SK-N-SH (cell line): ENCODE results near the gene GALNT17. TPM values are rescaled to one million over a fixed set of nuclear protein-coding genes. Genes with fewer than 3 reads are reported as not detected.

ENCODE experiments used
- CTCF ChIA-PET: fragments of 300-600, 350-600 bp; formaldehyde crosslinking; extraction: SDS; loops from one replicate; lab custom pipeline; 2021; lab: Yijun Ruan, JAX
- POLR2A ChIA-PET: fragments of 350-600 bp; sonication (Branson Sonifier 250); formaldehyde crosslinking; extraction: SDS; loops from one replicate; lab custom pipeline; 2020; ENCODE audit warnings: antibody characterized with exemption, inconsistent platforms; lab: Yijun Ruan, JAX
- DNase-seq: peaks from one replicate; pipeline ENCODE4 v3.0.0; 2012
- H2AFZ ChIP-seq: fragments of 200-600 bp; sonication (generic); 2 replicates; pipeline ENCODE4 v1.8.1; 2016; ENCODE audit warnings: antibody characterized with exemption, mild to moderate bottlenecking, low read depth
- H3F3A ChIP-seq: fragments of 200-600 bp; sonication (generic); replicated peaks from 2 replicates; pipeline ENCODE3; 2016; ENCODE audit warnings: antibody characterized with exemption, mild to moderate bottlenecking; ENCODE audit not compliant: insufficient read depth
- H3K27ac ChIP-seq, 2 experiments: fragments of 200-500 bp in 1 of 2; fragments of 200-600 bp in 1 of 2; sonication (Bioruptor generic) in 1 of 2; sonication (generic), shearing (Covaris generic) in 1 of 2; 2 replicates each; pipeline versions ENCODE4 v1.5.1 to v1.6.1; 2014 to 2016; ENCODE audit warnings: low read depth in 2 of 2, inconsistent platforms in 1 of 2, low read length in 1 of 2, mild to moderate bottlenecking in 1 of 2, mixed read lengths in 1 of 2
- H3K27me3 ChIP-seq: fragments of 200-600 bp; sonication (generic), shearing (Covaris generic); 2 replicates; pipeline ENCODE4 v1.6.1; 2016; ENCODE audit warnings: mixed run types; ENCODE audit not compliant: insufficient read depth
- H3K36me3 ChIP-seq, 2 experiments: fragments of 200-500 bp in 1 of 2; fragments of 200-600 bp in 1 of 2; sonication (Bioruptor generic) in 1 of 2; sonication (generic) in 1 of 2; replicated peaks in 1 of 2; 2 replicates each; pipeline versions ENCODE3 to v1.5.1; 2014 to 2016; ENCODE audit warnings: low read length in 1 of 2, mild to moderate bottlenecking in 1 of 2; ENCODE audit not compliant: insufficient read depth in 2 of 2, control insufficient read depth in 1 of 2
- H3K4me1 ChIP-seq, 2 experiments: fragments of 200-500 bp in 1 of 2; fragments of 200-600 bp in 1 of 2; sonication (Bioruptor generic) in 1 of 2; sonication (generic), shearing (Covaris generic) in 1 of 2; 2 replicates each; pipeline versions ENCODE4 v1.5.1 to v1.6.1; 2014 to 2016; ENCODE audit warnings: low read depth in 1 of 2, low read length in 1 of 2, mixed run types in 1 of 2; ENCODE audit not compliant: insufficient read depth in 2 of 2, control insufficient read depth in 1 of 2
- H3K4me2 ChIP-seq: fragments of 200-600 bp; sonication (generic), shearing (Covaris generic); 2 replicates; pipeline ENCODE4 v1.6.1; 2017; ENCODE audit warnings: mixed run types
- H3K4me3 ChIP-seq, 2 experiments: fragments of 200-500 bp in 1 of 2; fragments of 200-600 bp in 1 of 2; sonication (Bioruptor generic) in 1 of 2; sonication (generic), shearing (Covaris generic) in 1 of 2; 2 replicates each; pipeline versions ENCODE4 v1.5.1 to v1.8.1; 2014 to 2016; ENCODE audit warnings: low read depth in 2 of 2, inconsistent platforms in 1 of 2, low read length in 1 of 2, mild to moderate bottlenecking in 1 of 2, mixed read lengths in 1 of 2, moderate library complexity in 1 of 2
- H3K79me2 ChIP-seq: fragments of 200-600 bp; sonication (generic); 2 replicates; pipeline ENCODE4 v1.8.1; 2017; ENCODE audit warnings: mild to moderate bottlenecking; ENCODE audit not compliant: insufficient read depth
- H3K9ac ChIP-seq: fragments of 200-600 bp; sonication (generic); 2 replicates; pipeline ENCODE4 v1.6.1; 2017; ENCODE audit warnings: mixed run types
- H3K9me2 ChIP-seq: fragments of 200-600 bp; sonication (generic); 2 replicates; pipeline ENCODE4 v1.6.1; 2017; ENCODE audit warnings: mixed run types
- H3K9me3 ChIP-seq: fragments of 200-600 bp; sonication (generic); 2 replicates; pipeline ENCODE4 v1.6.1; 2017; ENCODE audit warnings: mixed run types, mild to moderate bottlenecking, moderate library complexity
- H4K20me1 ChIP-seq: fragments of 200-600 bp; sonication (generic); 2 replicates; pipeline ENCODE4 v1.6.1; 2017; ENCODE audit warnings: mild to moderate bottlenecking, mixed run types; ENCODE audit not compliant: insufficient read depth
- CHD2 ChIP-seq: fragments of 150-350 bp; IDR thresholded peaks from 2 replicates; pipeline ENCODE4 v1.6.1; 2018; ENCODE audit warnings: low read length; ENCODE audit not compliant: partially characterized antibody
- CTCF ChIP-seq: fragments of 200-600 bp; sonication (generic); IDR thresholded peaks from 2 replicates; pipeline ENCODE4 v1.6.1; 2017; ENCODE audit warnings: antibody characterized with exemption, mild to moderate bottlenecking, moderate library complexity
- EZH2phosphoT487 ChIP-seq: fragments of 200-600 bp; sonication (generic); IDR thresholded peaks from 2 replicates; pipeline ENCODE4 v1.6.1; 2017; ENCODE audit warnings: low read depth, mixed run types, mild to moderate bottlenecking, antibody characterized with exemption, moderate library complexity, borderline replicate concordance
- FOSL2 ChIP-seq: IDR thresholded peaks from 2 replicates; pipeline ENCODE4 v1.4.0; 2012; ENCODE audit warnings: low read depth, mild to moderate bottlenecking, moderate library complexity, borderline replicate concordance
- FOXJ3 ChIP-seq: sonication (generic); formaldehyde crosslinking; IDR thresholded peaks from 2 replicates; pipeline ENCODE4 v1.5.1; 2020; ENCODE audit warnings: mild to moderate bottlenecking, missing genetic modification reagents
- FOXM1 ChIP-seq: IDR thresholded peaks from 2 replicates; pipeline ENCODE4 v1.4.0; 2012; ENCODE audit warnings: low read depth, mild to moderate bottlenecking
- IRF3 ChIP-seq: fragments of 150-350 bp; IDR thresholded peaks from 2 replicates; pipeline ENCODE4 v1.6.1; 2016; ENCODE audit warnings: mild to moderate bottlenecking, low read depth, low read length
- JUND ChIP-seq: IDR thresholded peaks from 2 replicates; pipeline ENCODE4 v1.4.0; 2012
- MEF2A ChIP-seq: IDR thresholded peaks from 2 replicates; pipeline ENCODE4 v1.4.0; 2012; ENCODE audit warnings: low read depth, borderline replicate concordance
- MXI1 ChIP-seq: IDR thresholded peaks from 2 replicates; pipeline ENCODE4 v1.6.1; 2012; ENCODE audit warnings: mild to moderate bottlenecking, low read depth, low read length, improper control_type of control experiment
- PBX3 ChIP-seq: IDR thresholded peaks from 2 replicates; pipeline ENCODE4; 2012
- POLR2AphosphoS5 ChIP-seq: IDR thresholded peaks from 2 replicates; pipeline ENCODE4 v1.6.1; 2012; ENCODE audit warnings: low read depth, low read length
- RAD21 ChIP-seq: IDR thresholded peaks from 2 replicates; pipeline ENCODE4 v1.6.1; 2012; ENCODE audit warnings: mild to moderate bottlenecking, low read length
- RCOR1 ChIP-seq: fragments of 150-350 bp; IDR thresholded peaks from 2 replicates; pipeline ENCODE4 v1.6.1; 2017; ENCODE audit warnings: antibody characterized with exemption, low read length
- SIN3A ChIP-seq: IDR thresholded peaks from 2 replicates; pipeline ENCODE4 v1.6.1; 2012; ENCODE audit warnings: low read depth, mild to moderate bottlenecking, low read length, moderate library complexity, borderline replicate concordance
- SMC3 ChIP-seq: IDR thresholded peaks from 2 replicates; pipeline ENCODE4 v1.6.1; 2012; ENCODE audit warnings: low read depth, low read length, improper control_type of control experiment
- TAF1 ChIP-seq: IDR thresholded peaks from 2 replicates; pipeline ENCODE4 v1.6.1; 2012; ENCODE audit warnings: low read depth, mild to moderate bottlenecking, low read length, moderate library complexity, borderline replicate concordance
- TCF12 ChIP-seq: IDR thresholded peaks from 2 replicates; pipeline ENCODE4 v1.4.0; 2012
- USF1 ChIP-seq: IDR thresholded peaks from 2 replicates; pipeline ENCODE4 v1.4.0; 2012; ENCODE audit warnings: low read depth, borderline replicate concordance
- USF2 ChIP-seq: fragments of 150-350 bp; IDR thresholded peaks from 2 replicates; pipeline ENCODE4 v1.6.1; 2017; ENCODE audit warnings: antibody characterized with exemption, low read length, low read depth, borderline replicate concordance
- WGBS: methylation state at CpG from one replicate; pipeline ENCODE4 v1.1.6; 2017; ENCODE audit warnings: low lambda C conversion rate; 5-methylcytosine and 5-hydroxymethylcytosine counted together
- polyA plus RNA-seq, 3 experiments: library from polyadenylated mRNA; depleted of rRNA; stranded (reverse); fragments of >200 nt; gene quantifications; 2 replicates each; pipeline ENCODE4 v1.2.3, GENCODE V29; 2012

GALNT17 gene
- polyA plus RNA-seq, 1 of the 3 experiments (the other 2 are of a cell fraction) = not detected

- CTCF ChIA-PET = no interaction called here
- Histone ChIP-seq H3K9me3 (no peaks in the 10 kb centered on the region), H3K27ac (no peak overlapping the region), H3K79me2 (no peaks in the 10 kb centered on the region), H3K9me2 (no peaks in the 10 kb centered on the region), H3K4me3 (no peak overlapping the region), H3K36me3 (no peaks in the 10 kb centered on the region), H2AFZ (no peak overlapping the region), H3K9ac (no peak overlapping the region), H3F3A (no peaks in the 10 kb centered on the region), H3K4me2 (no peak overlapping the region), H3K27me3 (no peaks in the 10 kb centered on the region), H4K20me1 (no peaks in the 10 kb centered on the region), H3K4me1 (no peaks in the 10 kb centered on the region)
- WGBS = 35% methylated on average over 6 of the region's 6 CpGs
- POLR2A ChIA-PET = no interaction called here
- TF ChIP-seq EZH2phosphoT487 (no peak), FOXM1 (no peak), FOSL2 (no peak), FOXJ3 (no peak), USF2 (no peak), PBX3 (no peak), RAD21 (no peak), SIN3A (no peak), MXI1 (no peak), SMC3 (no peak), TCF12 (no peak), CHD2 (no peak), CTCF (no peak), IRF3 (no peak), JUND (no peak), USF1 (no peak), POLR2AphosphoS5 (no peak), TAF1 (no peak), MEF2A (no peak), RCOR1 (no peak)
- DNase-seq = no peak
These were observed 338.4 kb downstream of the GALNT17 start for GRCh38 chr7:71470326-71470725.
